ENCODE results near the gene REP15.
"Not testable (repeated sequence)": the region's sequence is repeated elsewhere in the genome, so short reads cannot be mapped to it uniquely, and the experiment has no call there.

Gene REP15

GRCh38 chr12:27696293-27696652 is at the start of gene REP15:
Gene REP15, plus strand, starts transcription at chr12:27696447. Its CDS starts 116 bp downstream, at chr12:27696563.
- no peak for DNase-seq

GRCh38 chr12:27650011-27650410 is 46.2 kb upstream of the REP15 start:
- no peak for DNase-seq

GRCh38 chr12:27651201-27651600 is 45.0 kb upstream of the REP15 start:
- DNase-seq: no peak

- peak; percentile 6 for DNase-seq
Observed at GRCh38 chr12:27652174-27652763, 44.0 kb upstream of the REP15 start.

GRCh38 chr12:27653661-27654060 is 42.6 kb upstream of the REP15 start:
- no peak for DNase-seq

GRCh38 chr12:27655476-27655875 is 40.8 kb upstream of the REP15 start:
- DNase-seq: not testable (repeated sequence)

- no peak for DNase-seq
Observed at GRCh38 chr12:27657296-27657695, 39.0 kb upstream of the REP15 start.

GRCh38 chr12:27665704-27666103 is 30.5 kb upstream of the REP15 start:
- DNase-seq: no peak

- DNase-seq: no peak
Observed at GRCh38 chr12:27666510-27666909, 29.7 kb upstream of the REP15 start.

GRCh38 chr12:27667540-27667939 is 28.7 kb upstream of the REP15 start:
- DNase-seq: no peak

- DNase-seq: no peak
Observed at GRCh38 chr12:27672051-27672450, 24.2 kb upstream of the REP15 start.

GRCh38 chr12:27672643-27673042 is 23.6 kb upstream of the REP15 start:
- DNase-seq: no peak

- no peak for DNase-seq
Observed at GRCh38 chr12:27673101-27673718, 23.0 kb upstream of the REP15 start.

GRCh38 chr12:27674989-27675388 is 21.3 kb upstream of the REP15 start:
- DNase-seq: no peak

- no peak for DNase-seq
Observed at GRCh38 chr12:27680619-27681018, 15.6 kb upstream of the REP15 start.

- DNase-seq: no peak
Observed at GRCh38 chr12:27682534-27682933, 13.7 kb upstream of the REP15 start.

- no peak for DNase-seq
Observed at GRCh38 chr12:27685274-27685673, 11.0 kb upstream of the REP15 start.

- no peak for DNase-seq
Observed at GRCh38 chr12:27686147-27686546, 10.1 kb upstream of the REP15 start.

- no peak for DNase-seq
Observed at GRCh38 chr12:27688671-27689070, 7.6 kb upstream of the REP15 start.

GRCh38 chr12:27689558-27690180 is 6.6 kb upstream of the REP15 start:
- DNase-seq: no peak

GRCh38 chr12:27693403-27693802 is 2.8 kb upstream of the REP15 start:
- no peak for DNase-seq

GRCh38 chr12:27695556-27696292 is 523 bp upstream of the REP15 start:
- DNase-seq: no peak

GRCh38 chr12:27696864-27697564 is 767 bp downstream of the REP15 start:
- DNase-seq: no peak

Measured in NK-92 treated with Interleukin-12 subunit alpha and Interleukin-12 subunit beta, amount 100 ng/mL, for 24 hours (cell line).